ENCODE measurements around the gene SCAMP3. TPM values are rescaled to one million over a fixed set of nuclear protein-coding genes. Genes with fewer than 3 reads are reported as not detected.
A peak's percentile ranks its signal among the peaks of the same experiment; 100 is the strongest.

Gene SCAMP3
- total and polyA plus RNA-seq, 8 donors = 7.0 to 48.4 (median 28.7) TPM

DNA sequence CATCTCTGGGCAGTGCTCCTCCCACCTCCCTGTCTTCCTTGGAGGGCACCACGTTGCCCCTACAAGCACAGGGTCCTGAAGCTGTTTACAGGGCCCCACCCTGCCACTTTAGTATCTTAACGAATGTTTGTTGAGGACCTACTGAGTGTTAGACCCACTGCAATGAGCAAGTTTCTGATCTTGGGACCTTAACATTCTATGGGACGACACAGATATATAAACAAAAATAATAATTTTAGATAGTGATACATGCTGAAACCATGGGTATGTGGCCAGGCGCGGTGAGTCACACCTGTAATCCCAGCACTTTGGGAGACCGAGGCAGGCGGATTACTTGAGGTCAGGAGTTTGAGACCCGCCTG lies 17.0 kb downstream of the SCAMP3 start:
- no peak for DNase-seq
- no peak for TF ChIP-seq EP300 (IDR thresholded peaks at IDR 0.05)
- no peak for TF ChIP-seq POLR2A (IDR thresholded peaks at IDR 0.05)
- TF ChIP-seq, protein P1, sequence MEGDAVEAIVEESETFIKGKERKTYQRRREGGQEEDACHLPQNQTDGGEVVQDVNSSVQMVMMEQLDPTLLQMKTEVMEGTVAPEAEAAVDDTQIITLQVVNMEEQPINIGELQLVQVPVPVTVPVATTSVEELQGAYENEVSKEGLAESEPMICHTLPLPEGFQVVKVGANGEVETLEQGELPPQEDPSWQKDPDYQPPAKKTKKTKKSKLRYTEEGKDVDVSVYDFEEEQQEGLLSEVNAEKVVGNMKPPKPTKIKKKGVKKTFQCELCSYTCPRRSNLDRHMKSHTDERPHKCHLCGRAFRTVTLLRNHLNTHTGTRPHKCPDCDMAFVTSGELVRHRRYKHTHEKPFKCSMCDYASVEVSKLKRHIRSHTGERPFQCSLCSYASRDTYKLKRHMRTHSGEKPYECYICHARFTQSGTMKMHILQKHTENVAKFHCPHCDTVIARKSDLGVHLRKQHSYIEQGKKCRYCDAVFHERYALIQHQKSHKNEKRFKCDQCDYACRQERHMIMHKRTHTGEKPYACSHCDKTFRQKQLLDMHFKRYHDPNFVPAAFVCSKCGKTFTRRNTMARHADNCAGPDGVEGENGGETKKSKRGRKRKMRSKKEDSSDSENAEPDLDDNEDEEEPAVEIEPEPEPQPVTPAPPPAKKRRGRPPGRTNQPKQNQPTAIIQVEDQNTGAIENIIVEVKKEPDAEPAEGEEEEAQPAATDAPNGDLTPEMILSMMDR (IDR thresholded peaks at IDR 0.05) = no peak
- no peak for TF ChIP-seq POLR2AphosphoS5 (IDR thresholded peaks at IDR 0.05)
- H3K36me3 ChIP-seq = peaks cover 10 to 24% (median 20%) of the 10 kb centered on the region in 4 donors
- no peaks in the 10 kb centered on the region for H3K9me3 ChIP-seq
- intact Hi-C loops (cut with DNase I; ENCODE audit: low total_unique reads) = no loop called here
- H3K27ac ChIP-seq = peak overlapping the region; percentile 91 to 95 (median 94)
- no peaks in the 10 kb centered on the region for H3K27me3 ChIP-seq
- H3K4me1 ChIP-seq = peaks cover 31 to 49% (median 43%) of the 10 kb centered on the region in 4 donors
- H3K4me3 ChIP-seq = peak overlapping the region; percentile 57 to 75 (median 60)
- 55 to 58% (median 57%) methylated on average over 8 of the region's 8 CpGs for WGBS, 5 donors

GRCh38 chr1:155244368-155245162 lies 17.6 kb downstream of the SCAMP3 start:
- Histone ChIP-seq H3K27ac (peak overlapping the region; percentile 91 to 95 (median 94)), H3K9me3 (no peaks in the 10 kb centered on the region), H3K36me3 (peaks cover 10 to 28% (median 22%) of the 10 kb centered on the region in 4 donors), H3K27me3 (no peaks in the 10 kb centered on the region), H3K4me1 (peaks cover 30 to 52% (median 46%) of the 10 kb centered on the region in 4 donors), H3K4me3 (peak overlapping the region; percentile 57 to 75 (median 60))
- DNase-seq = peak; percentile 97 to 99
- WGBS, 5 donors = 0 to 1% (median 0%) methylated on average over 51 to 53 of the region's 53 CpGs
- intact Hi-C loops (cut with DNase I; ENCODE audit: low total_unique reads) = no loop called here
- TF ChIP-seq, protein P1 (IDR thresholded peaks at IDR 0.05) = peak in 5 of 7 experiments; percentile 49 to 96 (median 84)
- TF ChIP-seq EP300 (IDR thresholded peaks at IDR 0.05) (no peak), POLR2AphosphoS5 (IDR thresholded peaks at IDR 0.05) (peak; percentile 75 to 97 (median 75)), POLR2A (IDR thresholded peaks at IDR 0.05) (peak in 2 of 4 donors; percentile 76 to 80)

- H3K9me3 ChIP-seq = no peaks in the 10 kb centered on the region
- H3K4me3 ChIP-seq = peak overlapping the region in 1 of 4 donors; percentile 60
- H3K27ac ChIP-seq = peak overlapping the region in 4 of 5 donors; percentile 91 to 95 (median 94)
- peaks cover 30 to 56% (median 46%) of the 10 kb centered on the region in 4 donors for H3K4me1 ChIP-seq
- 71 to 86% (median 79%) methylated on average over 3 of the region's 3 CpGs for WGBS, 5 donors
- peaks cover 9 to 31% (median 26%) of the 10 kb centered on the region in 4 donors for H3K36me3 ChIP-seq
- H3K27me3 ChIP-seq = no peaks in the 10 kb centered on the region
- intact Hi-C loops (cut with DNase I; ENCODE audit: low total_unique reads) = no loop called here
- no peak for DNase-seq
- no peak for TF ChIP-seq POLR2A (IDR thresholded peaks at IDR 0.05)
- TF ChIP-seq, protein P1 (IDR thresholded peaks at IDR 0.05) = no peak
- no peak for TF ChIP-seq POLR2AphosphoS5 (IDR thresholded peaks at IDR 0.05)
- no peak for TF ChIP-seq EP300 (IDR thresholded peaks at IDR 0.05)
These were observed 19.3 kb downstream of the SCAMP3 start for GRCh38 chr1:155242805-155243358.

GRCh38 chr1:155241841-155242264 lies 20.3 kb downstream of the SCAMP3 start:
- peaks cover 8 to 31% (median 27%) of the 10 kb centered on the region in 4 donors for H3K36me3 ChIP-seq
- DNase-seq = no peak
- WGBS, 5 donors = 61 to 79% (median 73%) methylated on average over 4 of the region's 4 CpGs
- no peak for TF ChIP-seq POLR2A (IDR thresholded peaks at IDR 0.05)
- TF ChIP-seq POLR2AphosphoS5 (IDR thresholded peaks at IDR 0.05) = no peak
- no peak for TF ChIP-seq EP300 (IDR thresholded peaks at IDR 0.05)
- TF ChIP-seq, protein P1 (IDR thresholded peaks at IDR 0.05) = no peak
- H3K27me3 ChIP-seq = no peaks in the 10 kb centered on the region
- peak overlapping the region in 4 of 5 donors; percentile 33 to 75 (median 56) for H3K27ac ChIP-seq
- H3K9me3 ChIP-seq = no peaks in the 10 kb centered on the region
- intact Hi-C loops (cut with DNase I; ENCODE audit: low total_unique reads) = no loop called here
- peaks cover 30 to 56% (median 46%) of the 10 kb centered on the region in 4 donors for H3K4me1 ChIP-seq
- H3K4me3 ChIP-seq = no peak overlapping the region

Data from stomach (tissue), 9 donors.